Right atrium auricular region (tissue), 2 donors: ENCODE data around the gene GINS1. TPM values are rescaled to one million over a fixed set of nuclear protein-coding genes. Genes with fewer than 3 reads are reported as not detected.

Experiments used
- DNase-seq: peaks from one replicate; pipeline ENCODE4 v3.0.0-alpha.2; 2019; ENCODE audit warnings: low spot score
- H3K27ac ChIP-seq, 2 donors: fragments of 200-600 bp; sonication (generic); 1 replicate in 1 of 2; 2 replicates in 1 of 2; pipeline ENCODE4 v1.5.1; 2016 to 2019
- H3K27me3 ChIP-seq, 2 donors: fragments of 200-600 bp; sonication (generic); one replicate each; pipeline versions ENCODE4 v1.5.1 to v1.6.0; 2017 to 2019
- H3K36me3 ChIP-seq: fragments of 200-600 bp; sonication (generic); one replicate; pipeline ENCODE4 v1.5.1; 2016
- H3K4me1 ChIP-seq, 2 donors: fragments of 200-600 bp; sonication (generic); one replicate each; pipeline versions ENCODE4 v1.5.1 to v1.6.0; 2017 to 2019
- H3K4me3 ChIP-seq, 2 donors: fragments of 200-600 bp; sonication (generic); 1 replicate in 1 of 2; 2 replicates in 1 of 2; pipeline ENCODE4 v1.5.1; 2017 to 2019; ENCODE audit warnings: mild to moderate bottlenecking in 1 of 2, moderate library complexity in 1 of 2
- H3K9me3 ChIP-seq, 2 donors: fragments of 200-600 bp; sonication (generic); one replicate each; pipeline ENCODE4 v1.5.1; 2019
- CTCF ChIP-seq, 2 donors: fragments of 200-600 bp; sonication (generic); IDR thresholded peaks; one replicate each; pipeline ENCODE4 v1.5.1; 2019; ENCODE audit warnings: antibody characterized with exemption in 2 of 2
- total RNA-seq, 2 donors: library from RNA; depleted of rRNA; stranded (reverse); fragments of >200 nt; gene quantifications; one replicate each; pipeline ENCODE4 v1.1.0, GENCODE V29; 2016

The GINS1 gene
- total RNA-seq, 2 donors from 2014 or later = 0.33 to 0.35 TPM

DNA sequence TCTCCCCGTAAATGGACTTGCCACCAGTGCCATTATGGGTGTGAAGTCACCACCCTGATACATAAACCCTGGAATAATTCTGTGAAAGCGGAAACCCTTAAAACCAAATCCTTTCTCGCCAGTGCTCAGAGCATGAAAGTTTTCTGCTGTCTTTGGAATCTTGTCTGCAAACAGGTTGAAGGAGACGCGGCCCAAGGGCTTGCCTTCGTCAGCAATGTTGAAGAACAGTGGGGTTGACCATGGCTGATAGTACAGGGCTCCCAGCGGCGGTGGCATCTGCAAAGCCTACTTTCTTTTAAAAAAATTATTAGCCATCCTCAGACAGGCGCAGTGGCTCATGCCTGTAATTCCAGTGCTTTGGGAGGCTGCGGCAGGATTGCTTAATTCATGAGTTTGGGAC lies 38.9 kb upstream of the GINS1 start:
- no peaks in the 10 kb centered on the region for H3K4me1 ChIP-seq
- no peak for TF ChIP-seq CTCF (IDR thresholded peaks at IDR 0.05)
- no peaks in the 10 kb centered on the region for H3K27me3 ChIP-seq

GRCh38 chr20:25368976-25369375 lies 38.5 kb upstream of the GINS1 start:
- no peaks in the 10 kb centered on the region for H3K27me3 ChIP-seq
- H3K4me3 ChIP-seq = no peak overlapping the region
- H3K36me3 ChIP-seq = no peaks in the 10 kb centered on the region
- no peaks in the 10 kb centered on the region for H3K4me1 ChIP-seq
- H3K27ac ChIP-seq = no peak overlapping the region
- no peak for TF ChIP-seq CTCF (IDR thresholded peaks at IDR 0.05)
- DNase-seq = peak; percentile 18
- H3K9me3 ChIP-seq = no peaks in the 10 kb centered on the region

More for the DNA sequence above, 38.9 kb upstream of the GINS1 start:
- Histone ChIP-seq H3K4me3 (no peak overlapping the region), H3K36me3 (no peaks in the 10 kb centered on the region), H3K27ac (no peak overlapping the region), H3K9me3 (no peaks in the 10 kb centered on the region)
- no peak for DNase-seq

GRCh38 chr20:25369529-25369928 lies 37.9 kb upstream of the GINS1 start:
- H3K27me3 ChIP-seq = no peaks in the 10 kb centered on the region
- TF ChIP-seq CTCF (IDR thresholded peaks at IDR 0.05) = no peak
- DNase-seq = no peak
- H3K4me1 ChIP-seq = no peaks in the 10 kb centered on the region
- H3K27ac ChIP-seq = no peak overlapping the region
- H3K9me3 ChIP-seq = no peaks in the 10 kb centered on the region
- H3K36me3 ChIP-seq = no peaks in the 10 kb centered on the region
- no peak overlapping the region for H3K4me3 ChIP-seq

GRCh38 chr20:25369971-25370370 lies 37.5 kb upstream of the GINS1 start:
- no peaks in the 10 kb centered on the region for H3K9me3 ChIP-seq
- TF ChIP-seq CTCF (IDR thresholded peaks at IDR 0.05) = no peak
- DNase-seq = no peak

DNA sequence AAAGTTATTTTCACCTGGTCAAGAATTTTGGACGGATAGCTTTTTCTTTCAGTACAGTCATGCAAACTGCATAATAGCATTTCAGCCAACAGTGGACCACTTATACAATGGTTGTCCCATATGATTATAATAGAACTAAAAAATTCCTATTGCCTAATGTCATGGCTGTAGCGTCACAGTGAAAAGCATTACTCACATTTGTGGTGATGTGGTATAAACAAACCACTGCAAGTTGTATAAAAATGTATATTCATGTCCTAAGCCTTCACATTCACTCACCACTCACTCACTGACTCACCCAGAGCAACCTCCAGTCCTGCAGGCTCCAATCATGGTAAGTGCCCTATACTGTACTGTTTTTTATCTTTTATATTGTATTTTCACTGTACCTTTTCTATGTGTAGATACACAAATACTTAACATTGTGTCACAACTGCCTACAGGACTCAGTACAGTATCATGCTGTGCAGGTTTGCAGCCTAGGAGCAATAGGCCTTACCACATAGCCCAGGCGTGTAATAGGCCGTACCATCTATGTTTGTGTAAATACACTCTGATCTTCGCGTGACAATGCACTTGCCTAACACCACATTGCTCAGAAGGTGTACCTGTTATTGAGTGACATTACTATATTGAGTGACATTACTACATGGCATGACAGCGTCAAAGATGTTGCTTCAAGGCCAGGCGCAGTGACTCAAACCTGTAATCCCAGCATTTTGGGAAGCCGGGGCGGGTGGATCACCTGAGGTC lies 34.7 kb upstream of the GINS1 start:
- no peaks in the 10 kb centered on the region for H3K4me1 ChIP-seq
- DNase-seq = no peak
- no peak for TF ChIP-seq CTCF (IDR thresholded peaks at IDR 0.05)
- no peaks in the 10 kb centered on the region for H3K9me3 ChIP-seq
- H3K27ac ChIP-seq = no peak overlapping the region
- H3K36me3 ChIP-seq = no peaks in the 10 kb centered on the region
- no peaks in the 10 kb centered on the region for H3K27me3 ChIP-seq
- H3K4me3 ChIP-seq = no peak overlapping the region

More at GRCh38 chr20:25369971-25370370, 37.5 kb upstream of the GINS1 start:
- no peak overlapping the region for H3K27ac ChIP-seq
- no peaks in the 10 kb centered on the region for H3K4me1 ChIP-seq
- no peaks in the 10 kb centered on the region for H3K36me3 ChIP-seq
- H3K4me3 ChIP-seq = no peak overlapping the region
- H3K27me3 ChIP-seq = no peaks in the 10 kb centered on the region

- no peaks in the 10 kb centered on the region for H3K27me3 ChIP-seq
- no peaks in the 10 kb centered on the region for H3K9me3 ChIP-seq
- DNase-seq = no peak
- no peak for TF ChIP-seq CTCF (IDR thresholded peaks at IDR 0.05)
- no peak overlapping the region for H3K27ac ChIP-seq
- H3K36me3 ChIP-seq = no peaks in the 10 kb centered on the region
- no peak overlapping the region for H3K4me3 ChIP-seq
- peaks cover 0 to 11% of the 10 kb centered on the region in 2 donors for H3K4me1 ChIP-seq
Observed at GRCh38 chr20:25374842-25375241, 32.6 kb upstream of the GINS1 start.
